Measurements from ENCODE around the gene HSH2D. TPM values are rescaled to one million over a fixed set of nuclear protein-coding genes. Genes with fewer than 3 reads are reported as not detected.

The HSH2D gene
- total and polyA plus RNA-seq, 9 of the 15 experiments (the other 6 are each of a cell fraction or from before 2014, with no cell fraction given), result 0.03 to 1.1 (median 0.35) TPM; not detected in 1

- TF ChIP-seq CHD7 (IDR thresholded peaks at IDR 0.05; ENCODE audit: low read depth, low read length), result no peak
- no peak for TF ChIP-seq CBX5 (IDR thresholded peaks at IDR 0.05; ENCODE audit: borderline replicate concordance, low read depth)
- no peak for TF ChIP-seq ETV6 (IDR thresholded peaks at IDR 0.05; ENCODE audit: borderline replicate concordance in 1 of 2, low read depth in 2 of 2, low read length in 1 of 2)
- no peak for TF ChIP-seq ETV6 (CRISPR knock-in tag; IDR thresholded peaks at IDR 0.05; ENCODE audit: borderline replicate concordance)
- no peak for TF ChIP-seq NR2F6 (CRISPR knock-in tag; IDR thresholded peaks at IDR 0.05)
- no peak for TF ChIP-seq TEAD4 (IDR thresholded peaks at IDR 0.05; ENCODE audit: low read length)
- no peak for TF ChIP-seq TEAD4 (CRISPR knock-in tag; IDR thresholded peaks at IDR 0.05; ENCODE audit: borderline replicate concordance)
- TF ChIP-seq EZH2 (IDR thresholded peaks at IDR 0.05; ENCODE audit: borderline replicate concordance, low read depth, low read length), result no peak
- no peak for TF ChIP-seq RAD51 (IDR thresholded peaks at IDR 0.05; ENCODE audit: borderline replicate concordance, low read depth)
- no peak for TF ChIP-seq ATF1 (CRISPR knock-in tag; IDR thresholded peaks at IDR 0.05)
- peak; percentile 72 for TF ChIP-seq ATF1 (tag; IDR thresholded peaks at IDR 0.05)
- no peak for TF ChIP-seq PCBP2 (IDR thresholded peaks at IDR 0.05; ENCODE audit: low read depth, low read length, poor library complexity, severe bottlenecking)
- no peak for TF ChIP-seq DPF2 (IDR thresholded peaks at IDR 0.05)
- no peak for TF ChIP-seq DEAF1 (CRISPR knock-in tag; IDR thresholded peaks at IDR 0.05)
- no peak for TF ChIP-seq DMBX1 (CRISPR knock-in tag; IDR thresholded peaks at IDR 0.05; ENCODE audit: borderline replicate concordance)
- no peak for TF ChIP-seq ESRRB (CRISPR knock-in tag; IDR thresholded peaks at IDR 0.05; ENCODE audit: borderline replicate concordance)
- TF ChIP-seq ZKSCAN8 (CRISPR knock-in tag; IDR thresholded peaks at IDR 0.05), result no peak
Observed at GRCh38 chr19:16185123-16185767, 41.8 kb downstream of the HSH2D start, which contains the start of gene FAM32A (continued).

Measured in K562 (cell line).